H1 (cell line): ENCODE measurements around the gene HNRNPAB. TPM values are rescaled to one million over a fixed set of nuclear protein-coding genes. Genes with fewer than 3 reads are reported as not detected.

Source experiments
- CTCF ChIA-PET: fragments of 300-600 bp; sonication (Branson Sonifier 250); formaldehyde crosslinking; loops from one replicate; lab custom pipeline; 2021; ENCODE audit not compliant: partially characterized antibody; lab: Charles Lee
- POLR2A ChIA-PET: fragments of 300-600 bp; sonication (Branson Sonifier 250); formaldehyde crosslinking; loops from one replicate; lab custom pipeline; 2021; ENCODE audit warnings: inconsistent platforms; ENCODE audit not compliant: partially characterized antibody; lab: Charles Lee
- DNase-seq, 2 experiments: peaks; one replicate each; pipeline versions ENCODE4 v3.0.0 to v3.0.0-alpha.2; 2010 to 2022; ENCODE audit warnings: low spot score in 2 of 2, low read depth in 1 of 2, mixed read lengths in 1 of 2
- FAIRE-seq: peaks from 2 replicates; lab custom pipeline; 2011; peaks lifted over from hg19 to GRCh38; lab: Jason Lieb, UNC
- H2AFZ ChIP-seq: 2 replicates; pipeline ENCODE4 v1.8.1; 2012; ENCODE audit warnings: low read length, inconsistent platforms
- H2AK5ac ChIP-seq: 2 replicates; pipeline ENCODE4 v1.6.1; 2013; ENCODE audit warnings: low read depth, low read length
- H2BK120ac ChIP-seq: replicated peaks from 2 replicates; pipeline ENCODE3; 2013; ENCODE audit warnings: low read depth, low read length, inconsistent platforms
- H2BK12ac ChIP-seq: 2 replicates; pipeline ENCODE4 v1.6.1; 2013; ENCODE audit warnings: low read depth, low read length
- H2BK15ac ChIP-seq: 2 replicates; pipeline ENCODE4 v1.6.1; 2013; ENCODE audit warnings: low read length
- H2BK20ac ChIP-seq: 2 replicates; pipeline ENCODE4 v1.6.1; 2013; ENCODE audit warnings: low read length
- H2BK5ac ChIP-seq: 2 replicates; pipeline ENCODE4 v1.6.1; 2013; ENCODE audit warnings: low read depth, low read length
- H3K14ac ChIP-seq: 2 replicates; pipeline ENCODE4 v1.6.1; 2013; ENCODE audit warnings: inconsistent platforms; ENCODE audit not compliant: insufficient read length
- H3K18ac ChIP-seq: 2 replicates; pipeline ENCODE4 v1.6.1; 2013; ENCODE audit warnings: low read length; ENCODE audit errors: extremely low read depth
- H3K23ac ChIP-seq: 2 replicates; pipeline ENCODE4 v1.6.1; 2013; ENCODE audit warnings: inconsistent platforms; ENCODE audit not compliant: insufficient read length
- H3K23me2 ChIP-seq: 2 replicates; pipeline ENCODE4 v1.6.1; 2013; ENCODE audit warnings: low read depth, low read length
- H3K27ac ChIP-seq: 2 replicates; pipeline ENCODE4 v1.6.1; 2011; ENCODE audit warnings: low read depth, low read length, inconsistent platforms
- H3K27me3 ChIP-seq, 4 experiments: replicated peaks in 1 of 4; 1 replicate in 1 of 4; 2 replicates in 3 of 4; pipeline versions ENCODE4 v1.6.1 to v1.8.1; 2011 to 2013; ENCODE audit warnings: low read length in 3 of 4, mild to moderate bottlenecking in 3 of 4, inconsistent platforms in 2 of 4, mixed read lengths in 2 of 4, moderate library complexity in 1 of 4; ENCODE audit not compliant: control insufficient read depth in 3 of 4, insufficient read depth in 3 of 4; ENCODE audit errors: extremely low read depth in 1 of 4
- H3K36me3 ChIP-seq, 4 experiments: 2 replicates each; pipeline versions ENCODE4 v1.6.1 to v1.8.1; 2011 to 2013; ENCODE audit warnings: mild to moderate bottlenecking in 4 of 4, low read length in 3 of 4, moderate library complexity in 2 of 4, control low read depth in 1 of 4, inconsistent platforms in 1 of 4; ENCODE audit not compliant: insufficient read depth in 4 of 4, control insufficient read depth in 2 of 4
- H3K4ac ChIP-seq: replicated peaks from 2 replicates; pipeline ENCODE3; 2013; ENCODE audit warnings: low read length, low read depth, mixed read lengths, inconsistent platforms; ENCODE audit not compliant: insufficient read length
- H3K4me1 ChIP-seq, 4 experiments: replicated peaks in 1 of 4; 1 replicate in 1 of 4; 2 replicates in 3 of 4; pipeline versions ENCODE4 v1.6.1 to v1.8.1; 2011 to 2013; ENCODE audit warnings: low read length in 3 of 4, inconsistent platforms in 2 of 4, mixed read lengths in 1 of 4; ENCODE audit not compliant: insufficient read depth in 4 of 4, control insufficient read depth in 3 of 4
- H3K4me2 ChIP-seq, 2 experiments: 2 replicates each; pipeline versions ENCODE4 v1.6.1 to v1.8.1; 2011 to 2013; ENCODE audit warnings: low read depth in 2 of 2, low read length in 2 of 2, control low read depth in 1 of 2, inconsistent platforms in 1 of 2, mild to moderate bottlenecking in 1 of 2; ENCODE audit not compliant: insufficient read depth in 1 of 2
- H3K4me3 ChIP-seq, 4 experiments: fragments of 200-600, 300-600 bp in 1 of 4; sonication (generic), shearing (Covaris generic), sonication (Bioruptor Twin) in 1 of 4; 2 replicates each; pipeline versions ENCODE4 v1.5.1 to v1.8.1; 2011 to 2016; ENCODE audit warnings: low read length in 4 of 4, low read depth in 3 of 4, control low read depth in 2 of 4, inconsistent platforms in 2 of 4, mild to moderate bottlenecking in 2 of 4, mixed read lengths in 1 of 4, moderate library complexity in 1 of 4; ENCODE audit not compliant: insufficient read depth in 2 of 4; ENCODE audit errors: extremely low read depth in 1 of 4
- H3K56ac ChIP-seq: replicated peaks from 2 replicates; pipeline ENCODE3; 2013; ENCODE audit warnings: low read depth, mild to moderate bottlenecking, mixed read lengths, low read length, inconsistent platforms; ENCODE audit not compliant: insufficient read length
- H3K79me1 ChIP-seq: 2 replicates; pipeline ENCODE4 v1.6.1; 2013; ENCODE audit warnings: low read depth, low read length, control low read depth
- H3K79me2 ChIP-seq, 2 experiments: 2 replicates each; pipeline versions ENCODE4 v1.6.1 to v1.8.1; 2012 to 2013; ENCODE audit warnings: low read length in 2 of 2, mild to moderate bottlenecking in 2 of 2, inconsistent platforms in 1 of 2; ENCODE audit not compliant: insufficient read depth in 2 of 2, control insufficient read depth in 1 of 2
- H3K9ac ChIP-seq, 4 experiments: replicated peaks in 1 of 4; 1 replicate in 1 of 4; 2 replicates in 3 of 4; pipeline versions ENCODE4 v1.6.1 to v1.8.1; 2011 to 2013; ENCODE audit warnings: low read depth in 3 of 4, low read length in 3 of 4, control low read depth in 2 of 4, mild to moderate bottlenecking in 2 of 4, moderate library complexity in 2 of 4, inconsistent platforms in 1 of 4; ENCODE audit errors: extremely low read depth in 1 of 4
- H3K9me3 ChIP-seq, 2 experiments: 2 replicates each; pipeline versions ENCODE4 v1.6.1 to v1.8.1; 2012 to 2013; ENCODE audit warnings: mild to moderate bottlenecking in 2 of 2, moderate library complexity in 2 of 2, control low read depth in 1 of 2, inconsistent platforms in 1 of 2, low read depth in 1 of 2, low read length in 1 of 2, mixed read lengths in 1 of 2; ENCODE audit not compliant: insufficient read depth in 2 of 2
- H4K20me1 ChIP-seq, 2 experiments: replicated peaks in 1 of 2; 2 replicates each; pipeline versions ENCODE3 to v1.8.1; 2011 to 2013; ENCODE audit warnings: inconsistent platforms in 2 of 2, low read length in 2 of 2, mild to moderate bottlenecking in 1 of 2; ENCODE audit not compliant: insufficient read depth in 2 of 2, control insufficient read depth in 1 of 2
- H4K5ac ChIP-seq: 2 replicates; pipeline ENCODE4 v1.6.1; 2013; ENCODE audit warnings: low read length, low read depth, mixed read lengths, inconsistent platforms; ENCODE audit not compliant: insufficient read length
- H4K8ac ChIP-seq: 2 replicates; pipeline ENCODE4 v1.8.0; 2013; ENCODE audit warnings: mild to moderate bottlenecking, moderate library complexity, low read length, inconsistent platforms; ENCODE audit not compliant: insufficient read depth; ENCODE audit errors: extremely low read depth
- H4K91ac ChIP-seq: replicated peaks from 2 replicates; pipeline ENCODE3; 2013; ENCODE audit warnings: low read length, mixed read lengths, inconsistent platforms; ENCODE audit not compliant: insufficient read length
- CHD1 ChIP-seq: IDR thresholded peaks from 2 replicates; pipeline ENCODE4 v1.6.1; 2012; ENCODE audit warnings: low read depth, low read length, improper control_type of control experiment
- CREB1 ChIP-seq: IDR thresholded peaks from 2 replicates; pipeline ENCODE4 v1.6.1; 2012; ENCODE audit warnings: inconsistent platforms
- CTBP2 ChIP-seq: IDR thresholded peaks from 2 replicates; pipeline ENCODE4 v1.7.0; 2011; ENCODE audit warnings: borderline replicate concordance, mild to moderate bottlenecking, moderate library complexity, mixed read lengths, low read length; ENCODE audit not compliant: insufficient read depth, insufficient read length
- GABPA ChIP-seq: IDR thresholded peaks from 2 replicates; pipeline ENCODE4 v1.6.1; 2011; ENCODE audit warnings: mild to moderate bottlenecking, low read length, moderate library complexity, borderline replicate concordance; ENCODE audit not compliant: insufficient read depth
- WGBS, 2 experiments: shearing (Covaris generic) in 1 of 2; methylation state at CpG; one replicate each; pipeline versions ENCODE4 v1.1.6 to v1.1.7; 2013 to 2015; ENCODE audit warnings: low lambda C conversion rate in 2 of 2, mixed read lengths in 2 of 2, inconsistent platforms in 1 of 2, low coverage in 1 of 2, missing lambda C conversion rate in 1 of 2; ENCODE audit not compliant: insufficient replicate concordance in 2 of 2, insufficient coverage in 1 of 2, insufficient read length in 1 of 2; ENCODE audit errors: extremely low coverage in 1 of 2, missing lambda C conversion rate in 1 of 2; 5-methylcytosine and 5-hydroxymethylcytosine counted together
- polyA plus RNA-seq, 7 experiments: library from polyadenylated mRNA; depleted of rRNA in 3 of 7; stranded (reverse) in 5 of 7; unstranded in 2 of 7; fragments of >200 nt in 5 of 7; fragments of 200-250 nt in 2 of 7; gene quantifications; 1 replicate in 5 of 7; 2 replicates in 1 of 7; 4 replicates in 1 of 7; pipeline versions ENCODE4 v1.2.1 to v1.2.3, GENCODE V29; 2011 to 2013; ENCODE audit warnings: missing spikeins in 2 of 7, mixed read lengths in 2 of 7
- total RNA-seq: library from RNA; stranded (reverse); fragmentation: NEBNext Ultra II Directional; extraction: Animal tissue kit (Norgen Biotek cat#: 25700); gene quantifications from 2 replicates; pipeline ENCODE4 v1.2.1, GENCODE V29; 2021
- TF ChIP-seq, protein P1 (sequence below), 3 experiments: IDR thresholded peaks; 1 replicate in 2 of 3; 2 replicates in 1 of 3; pipeline versions ENCODE4 v1.5.1 to v1.6.1; 2011; ENCODE audit warnings: low read length in 3 of 3, mild to moderate bottlenecking in 3 of 3, inconsistent platforms in 2 of 3, low read depth in 1 of 3, moderate library complexity in 1 of 3; ENCODE audit not compliant: insufficient read depth in 1 of 3; ENCODE audit errors: control extremely low read depth in 1 of 3
- TF ChIP-seq, protein P2 (sequence below): IDR thresholded peaks from 2 replicates; pipeline ENCODE4 v1.6.1; 2012; ENCODE audit warnings: low read length, inconsistent platforms

HNRNPAB gene
- total and polyA plus RNA-seq, 2 of the 8 experiments (the other 6 are each of a cell fraction or from before 2014, with no cell fraction given) = 373 to 563 TPM

DNA sequence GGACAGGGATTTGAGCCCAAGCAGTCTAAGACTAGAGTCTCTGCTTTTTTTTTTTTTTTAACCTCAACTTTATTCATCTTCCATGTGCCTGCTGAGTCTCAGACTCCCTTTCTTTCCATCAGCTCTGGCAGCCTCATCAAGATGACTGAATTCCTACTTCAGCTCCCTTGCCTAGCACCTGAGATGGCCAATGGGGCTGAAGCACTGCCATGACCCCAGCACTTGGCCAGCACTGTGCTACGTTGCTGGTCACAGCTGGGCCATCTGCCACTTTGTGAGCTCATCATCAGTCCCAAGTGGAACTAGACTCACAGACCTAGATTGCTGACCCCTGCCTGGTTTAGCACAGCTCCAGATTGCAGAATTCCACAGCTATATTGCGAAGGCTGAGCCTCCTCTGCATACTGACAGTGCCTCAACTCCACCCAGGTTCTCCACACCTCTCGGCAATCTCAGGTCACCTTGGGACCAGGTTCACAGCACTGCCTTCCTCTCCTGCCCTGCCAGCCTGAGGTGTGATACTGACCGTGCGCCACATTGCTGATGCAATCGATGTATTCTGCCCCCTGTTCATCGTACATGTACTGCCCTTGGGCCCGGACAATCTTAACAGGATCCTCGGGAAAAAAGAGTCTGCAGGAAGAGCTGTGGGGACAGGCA lies 26.7 kb downstream of the HNRNPAB start:
- H2BK120ac ChIP-seq = no peak overlapping the region
- DNase-seq = no peak
- no peak overlapping the region for H3K23ac ChIP-seq
- no peaks in the 10 kb centered on the region for H3K9me3 ChIP-seq
- H3K36me3 ChIP-seq = peaks cover 7 to 35% (median 18%) of the 10 kb centered on the region in 4 experiments; a peak in 6 of 8 replicates
- H3K14ac ChIP-seq = no peak overlapping the region
- 0 out of 2 replicates have a peak overlapping the region, but pooled peaks have one; percentile 6 for H2BK15ac ChIP-seq
- no peak overlapping the region for H2BK5ac ChIP-seq
- peak overlapping the region; percentile 72 to 94 for H3K4me2 ChIP-seq
- H3K4ac ChIP-seq = no peak overlapping the region
- ChIA-PET POLR2A (interaction anchor here (1.0 to 21.6 kb wide), 7 partner anchors 10 to 54 kb away, joined by 3 to 507 read pairs (median 6); partner anchors contain the start of gene HNRNPAB), CTCF (interaction anchor here (0.6 to 2.2 kb wide), 8 partner anchors 10 to 1744 kb away, joined by 3 to 8 read pairs (median 3); partner anchors contain the start of gene COL23A1)
- H3K9ac ChIP-seq = 0 out of 7 replicates have a peak overlapping the region, but pooled peaks of 1 of the 4 experiments have one; percentile 8
- H3K56ac ChIP-seq = no peak overlapping the region
- FAIRE-seq = no peak
- no peak overlapping the region for H2BK20ac ChIP-seq
- H3K4me3 ChIP-seq = peak overlapping the region; percentile 52 to 72 (median 64); a peak in 6 of 8 replicates
- peaks cover 0 to 17% (median 10%) of the 10 kb centered on the region in 4 experiments; a peak in 6 of 7 replicates for H3K4me1 ChIP-seq
- no peak overlapping the region for H4K91ac ChIP-seq
- no peak overlapping the region for H3K18ac ChIP-seq
- peaks cover 3% of the 10 kb centered on the region; the same call in 1 of the 2 replicates for H3K23me2 ChIP-seq
- H3K27me3 ChIP-seq = no peaks in the 10 kb centered on the region
- peaks cover 0 to 13% of the 10 kb centered on the region in 2 experiments; a peak in 2 of 4 replicates for H3K79me2 ChIP-seq
- no peak overlapping the region; the same call in 1 of the 2 replicates for H4K8ac ChIP-seq
- no peak overlapping the region for H2AFZ ChIP-seq
- no peak overlapping the region for H4K5ac ChIP-seq
- 0 out of 2 replicates have a peak overlapping the region, but pooled peaks have one; percentile 27 for H2BK12ac ChIP-seq
- 94% methylated on average over 9 of the region's 9 CpGs; no CpG with 5 or more reads in 1 of the 2 experiments for WGBS, 2 experiments
- H3K27ac ChIP-seq = no peak overlapping the region
- peaks cover 0 to 5% of the 10 kb centered on the region in 2 experiments for H4K20me1 ChIP-seq
- H2AK5ac ChIP-seq = peak overlapping the region; percentile 18; the same call in 1 of the 2 replicates
- H3K79me1 ChIP-seq = peaks cover 11% of the 10 kb centered on the region
- TF ChIP-seq CREB1 (no peak), CTBP2 (no peak), GABPA (no peak), CHD1 (no peak)
- TF ChIP-seq, protein P1, sequence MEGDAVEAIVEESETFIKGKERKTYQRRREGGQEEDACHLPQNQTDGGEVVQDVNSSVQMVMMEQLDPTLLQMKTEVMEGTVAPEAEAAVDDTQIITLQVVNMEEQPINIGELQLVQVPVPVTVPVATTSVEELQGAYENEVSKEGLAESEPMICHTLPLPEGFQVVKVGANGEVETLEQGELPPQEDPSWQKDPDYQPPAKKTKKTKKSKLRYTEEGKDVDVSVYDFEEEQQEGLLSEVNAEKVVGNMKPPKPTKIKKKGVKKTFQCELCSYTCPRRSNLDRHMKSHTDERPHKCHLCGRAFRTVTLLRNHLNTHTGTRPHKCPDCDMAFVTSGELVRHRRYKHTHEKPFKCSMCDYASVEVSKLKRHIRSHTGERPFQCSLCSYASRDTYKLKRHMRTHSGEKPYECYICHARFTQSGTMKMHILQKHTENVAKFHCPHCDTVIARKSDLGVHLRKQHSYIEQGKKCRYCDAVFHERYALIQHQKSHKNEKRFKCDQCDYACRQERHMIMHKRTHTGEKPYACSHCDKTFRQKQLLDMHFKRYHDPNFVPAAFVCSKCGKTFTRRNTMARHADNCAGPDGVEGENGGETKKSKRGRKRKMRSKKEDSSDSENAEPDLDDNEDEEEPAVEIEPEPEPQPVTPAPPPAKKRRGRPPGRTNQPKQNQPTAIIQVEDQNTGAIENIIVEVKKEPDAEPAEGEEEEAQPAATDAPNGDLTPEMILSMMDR (IDR thresholded peaks at IDR 0.05; ENCODE audit: control extremely low read depth in 1 of 3, insufficient read depth in 1 of 3, low read depth in 1 of 3, low read length in 3 of 3) = no peak
- TF ChIP-seq, protein P2, sequence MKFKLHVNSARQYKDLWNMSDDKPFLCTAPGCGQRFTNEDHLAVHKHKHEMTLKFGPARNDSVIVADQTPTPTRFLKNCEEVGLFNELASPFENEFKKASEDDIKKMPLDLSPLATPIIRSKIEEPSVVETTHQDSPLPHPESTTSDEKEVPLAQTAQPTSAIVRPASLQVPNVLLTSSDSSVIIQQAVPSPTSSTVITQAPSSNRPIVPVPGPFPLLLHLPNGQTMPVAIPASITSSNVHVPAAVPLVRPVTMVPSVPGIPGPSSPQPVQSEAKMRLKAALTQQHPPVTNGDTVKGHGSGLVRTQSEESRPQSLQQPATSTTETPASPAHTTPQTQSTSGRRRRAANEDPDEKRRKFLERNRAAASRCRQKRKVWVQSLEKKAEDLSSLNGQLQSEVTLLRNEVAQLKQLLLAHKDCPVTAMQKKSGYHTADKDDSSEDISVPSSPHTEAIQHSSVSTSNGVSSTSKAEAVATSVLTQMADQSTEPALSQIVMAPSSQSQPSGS = no peak
